GM18517 (cell line): Measurements from ENCODE around the gene RSBN1.
A peak's percentile ranks its signal among the peaks of the same experiment; 100 is the strongest.
"Not testable (repeated sequence)": the region's sequence is repeated elsewhere in the genome, so short reads cannot be mapped to it uniquely, and the experiment has no call there.

Source experiments
- ATAC-seq: cut with Tn5 transposase; IDR thresholded peaks from one replicate; pipeline ENCODE4 v1.9.1; 2021; ENCODE audit warnings: mild to moderate bottlenecking, moderate library complexity; ENCODE audit not compliant: unreplicated experiment

RSBN1 gene

GRCh38 chr1:113783254-113784103 is 28.8 kb downstream of the RSBN1 start:
- peak; percentile 69 for ATAC-seq

DNA sequence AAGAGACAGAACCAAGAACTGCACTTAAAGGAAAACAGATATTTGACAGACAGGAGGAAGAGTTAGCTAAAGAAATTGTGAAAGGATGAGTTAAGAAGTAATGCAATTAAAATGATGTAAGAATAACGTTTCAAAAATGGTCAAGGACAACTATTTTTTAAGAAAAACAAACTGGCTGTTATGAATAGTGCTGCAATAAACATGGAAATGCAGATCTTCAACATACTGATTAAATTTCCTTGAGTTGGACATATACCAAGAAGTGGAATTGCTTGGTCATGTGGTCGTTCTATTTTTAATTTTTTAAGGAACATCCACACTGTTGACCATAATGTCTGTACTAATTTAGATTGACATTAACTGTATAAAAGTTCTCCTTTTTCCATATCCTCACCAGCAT is 29.9 kb downstream of the RSBN1 start:
- ATAC-seq: no peak

GRCh38 chr1:113780374-113781146 is 31.7 kb downstream of the RSBN1 start:
- peak; percentile 36 for ATAC-seq

DNA sequence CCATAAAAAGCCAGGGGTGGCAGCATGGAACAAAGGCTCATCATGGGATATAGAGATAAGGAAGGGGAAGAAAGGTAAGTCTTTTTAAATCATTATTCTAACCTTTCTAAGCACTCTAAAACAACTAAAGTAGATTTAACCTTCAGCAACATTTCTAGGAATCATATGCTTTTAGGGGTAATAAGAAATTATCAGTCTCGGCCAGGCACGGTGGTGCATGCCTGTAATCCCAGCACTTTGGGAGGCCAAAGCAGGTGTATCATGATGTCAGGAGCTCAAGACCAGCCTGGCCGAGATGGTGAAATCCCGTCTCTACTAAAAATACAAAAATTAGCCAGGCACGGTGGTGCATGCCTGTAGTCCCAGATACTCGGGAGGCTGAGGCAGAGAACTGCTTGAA is 32.7 kb downstream of the RSBN1 start:
- ATAC-seq: no peak

DNA sequence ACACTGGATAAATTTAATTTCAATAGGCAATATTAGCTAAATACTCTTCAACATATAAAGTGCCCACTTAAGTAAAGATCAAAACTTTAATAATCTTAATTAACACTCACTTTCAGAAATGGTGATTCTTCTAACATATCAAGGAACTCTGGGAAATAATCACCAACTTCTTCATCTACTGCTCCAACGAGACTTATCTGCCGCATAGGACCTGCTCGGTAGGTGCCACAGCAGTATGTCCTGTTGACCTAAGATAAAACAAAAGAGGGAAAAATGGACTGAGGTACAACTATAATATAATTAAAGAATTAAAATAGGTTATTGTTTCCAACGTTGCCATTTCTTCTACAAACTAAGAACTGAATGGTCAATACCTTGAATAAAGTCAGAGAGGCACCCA is 34.7 kb downstream of the RSBN1 start:
- ATAC-seq: no peak

- ATAC-seq: no peak
These were observed 42.2 kb downstream of the RSBN1 start for GRCh38 chr1:113770031-113770430.

DNA sequence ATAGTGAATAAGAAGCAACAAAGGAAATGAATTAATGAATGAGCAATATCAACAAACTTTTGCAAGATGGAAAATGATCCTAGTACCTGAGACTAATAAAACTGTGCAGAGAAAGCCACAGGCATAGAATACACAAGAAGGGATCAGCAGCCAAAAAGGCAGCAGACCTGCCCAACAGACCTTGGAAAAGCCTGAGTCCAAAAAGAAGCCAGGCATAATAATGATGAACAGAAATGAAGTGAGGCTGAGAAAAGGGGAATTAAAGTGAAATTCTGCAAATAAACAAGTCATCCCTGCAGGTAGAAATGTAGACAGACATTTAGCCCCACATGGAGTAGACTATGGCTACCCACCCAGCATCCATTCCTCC is 42.7 kb downstream of the RSBN1 start:
- no peak for ATAC-seq

DNA sequence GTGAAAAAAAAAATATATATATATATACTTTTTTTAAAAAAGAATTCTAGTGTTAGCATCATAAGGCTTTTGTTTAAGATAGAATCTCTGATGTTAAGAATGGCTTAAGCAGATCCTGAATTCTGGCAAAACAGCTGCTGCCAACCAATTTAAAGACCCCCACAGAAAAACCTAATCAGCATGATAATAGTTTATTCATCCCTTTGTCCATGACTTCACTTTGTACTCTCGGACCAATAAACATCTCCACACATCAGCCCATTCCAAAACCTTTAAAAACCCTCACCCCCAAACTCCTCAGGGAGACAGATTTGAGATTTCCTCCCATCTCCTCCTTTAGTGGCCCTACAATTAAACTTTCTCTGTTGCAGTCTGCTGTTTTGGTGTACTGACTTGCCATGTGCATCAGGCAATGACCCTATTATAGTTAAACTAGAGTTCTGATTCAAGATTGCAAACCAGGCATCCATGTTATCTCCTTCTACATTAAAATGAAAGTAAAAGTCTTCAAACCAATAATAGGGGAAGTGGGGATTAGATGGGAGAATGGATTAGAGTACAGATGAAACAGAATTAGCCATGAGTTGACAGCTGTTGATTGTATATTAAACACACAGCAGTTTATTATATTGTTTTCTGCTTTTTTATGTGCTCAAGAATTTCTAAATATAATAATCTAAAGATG is 43.2 kb downstream of the RSBN1 start:
- ATAC-seq: no peak

DNA sequence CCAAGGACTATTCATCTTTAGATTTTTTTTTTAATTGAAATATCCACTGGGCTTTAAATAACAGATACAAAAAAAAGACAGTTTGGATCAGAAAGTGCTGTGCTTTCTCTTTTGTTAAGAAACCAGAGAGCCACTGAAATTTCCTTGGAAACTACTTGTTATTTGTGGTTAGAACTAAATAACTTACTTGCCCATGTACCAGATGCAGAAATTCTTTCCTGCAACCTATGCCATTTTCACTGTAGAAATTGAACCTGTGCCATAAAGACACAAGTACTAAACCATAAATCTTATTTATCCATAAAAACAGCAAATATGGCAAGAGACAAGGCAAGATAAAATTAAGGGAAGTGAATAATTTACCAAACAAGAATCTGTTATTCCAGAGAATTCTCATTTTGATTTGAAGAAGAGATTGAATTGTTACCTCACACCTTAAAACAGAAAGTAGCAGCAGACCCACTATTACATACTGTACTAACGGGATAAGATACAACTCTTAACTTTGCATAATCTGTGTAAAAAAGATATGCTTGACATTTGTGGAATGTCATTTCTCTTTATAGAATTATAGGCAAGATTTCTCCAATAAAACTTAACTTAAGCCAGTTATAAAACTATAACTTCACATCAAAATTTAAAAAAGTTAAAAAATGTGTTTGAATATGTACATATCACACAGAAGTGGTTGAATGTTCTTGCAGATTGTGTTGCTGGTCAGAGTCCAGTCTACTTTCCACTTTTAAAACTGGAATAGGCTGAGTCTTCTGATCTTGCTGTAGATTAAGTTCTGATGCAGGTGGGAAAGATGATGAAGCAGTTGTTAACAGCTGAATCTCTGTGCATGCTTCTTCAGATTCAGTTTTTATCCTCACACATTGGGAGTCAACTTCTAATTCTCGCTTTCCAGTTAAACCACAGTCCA is 46.7 kb downstream of the RSBN1 start:
- no peak for ATAC-seq

DNA sequence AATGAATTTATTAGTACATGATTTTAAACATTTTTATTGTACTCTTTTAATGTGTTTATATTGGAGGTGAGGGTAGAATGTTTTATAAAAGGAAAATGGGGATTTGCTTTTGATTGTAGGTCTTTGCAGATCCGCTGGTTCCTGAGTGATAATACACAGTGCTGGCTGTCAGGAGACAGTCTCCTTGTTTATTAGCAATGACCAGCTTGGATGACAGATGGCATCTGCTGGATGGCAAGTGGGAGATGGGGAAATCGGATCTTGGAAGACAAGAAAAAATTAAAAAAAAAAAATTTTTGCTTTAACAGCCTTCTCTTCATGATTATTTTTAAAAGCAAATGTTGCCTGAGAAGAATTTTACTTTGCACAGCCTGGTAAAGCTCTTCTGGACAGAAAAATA is 48.6 kb downstream of the RSBN1 start:
- ATAC-seq: no peak

GRCh38 chr1:113761937-113762336 is 50.3 kb downstream of the RSBN1 start:
- no peak for ATAC-seq

- ATAC-seq: no peak
These were observed 51.9 kb downstream of the RSBN1 start for GRCh38 chr1:113760102-113761080.

DNA sequence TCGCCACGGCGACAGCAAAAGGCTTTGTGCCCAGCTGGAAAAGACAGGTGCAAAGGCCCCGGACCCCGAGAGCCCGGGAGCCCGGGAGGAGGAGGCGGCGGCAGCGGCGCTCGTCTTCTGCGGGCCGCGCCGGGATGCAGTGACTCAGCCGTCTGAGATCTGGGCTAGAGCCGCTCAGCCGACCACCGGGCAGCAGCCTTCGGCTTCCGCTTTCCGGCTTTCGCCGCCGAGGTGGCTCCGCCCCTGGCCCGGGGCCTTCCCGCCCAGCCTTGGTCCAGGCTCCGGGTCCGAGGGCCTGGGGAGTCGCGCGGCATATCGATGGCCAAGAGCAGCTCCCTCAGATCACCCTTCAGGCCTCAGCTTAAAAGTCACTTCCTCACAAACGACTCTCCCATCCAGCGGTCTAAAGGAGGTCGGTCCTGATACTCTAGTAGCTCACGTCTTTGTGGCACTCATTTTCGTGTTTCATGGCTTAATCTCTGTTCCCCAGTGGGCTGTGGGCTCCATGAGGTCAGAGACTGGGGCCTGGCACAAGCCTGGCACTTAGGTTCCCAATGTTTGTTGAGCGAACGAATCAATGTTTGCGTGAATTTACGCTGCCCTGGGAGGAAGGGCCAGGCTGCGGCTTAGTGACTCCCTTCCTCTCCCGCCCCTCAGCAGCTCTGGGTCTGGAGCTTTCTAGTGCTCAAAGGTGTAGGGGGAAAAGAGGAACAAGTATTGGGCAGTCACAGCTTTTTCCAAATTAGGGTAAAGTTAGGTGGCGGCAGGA is 52.8 kb downstream of the RSBN1 start, which contains the start of gene PHTF1:
Gene PHTF1, minus strand, starts transcription at position 154 of the 769 bp plus-strand sequence. CDS start 783 bp downstream, outside the sequence.
- peak; percentile 68 for ATAC-seq

DNA sequence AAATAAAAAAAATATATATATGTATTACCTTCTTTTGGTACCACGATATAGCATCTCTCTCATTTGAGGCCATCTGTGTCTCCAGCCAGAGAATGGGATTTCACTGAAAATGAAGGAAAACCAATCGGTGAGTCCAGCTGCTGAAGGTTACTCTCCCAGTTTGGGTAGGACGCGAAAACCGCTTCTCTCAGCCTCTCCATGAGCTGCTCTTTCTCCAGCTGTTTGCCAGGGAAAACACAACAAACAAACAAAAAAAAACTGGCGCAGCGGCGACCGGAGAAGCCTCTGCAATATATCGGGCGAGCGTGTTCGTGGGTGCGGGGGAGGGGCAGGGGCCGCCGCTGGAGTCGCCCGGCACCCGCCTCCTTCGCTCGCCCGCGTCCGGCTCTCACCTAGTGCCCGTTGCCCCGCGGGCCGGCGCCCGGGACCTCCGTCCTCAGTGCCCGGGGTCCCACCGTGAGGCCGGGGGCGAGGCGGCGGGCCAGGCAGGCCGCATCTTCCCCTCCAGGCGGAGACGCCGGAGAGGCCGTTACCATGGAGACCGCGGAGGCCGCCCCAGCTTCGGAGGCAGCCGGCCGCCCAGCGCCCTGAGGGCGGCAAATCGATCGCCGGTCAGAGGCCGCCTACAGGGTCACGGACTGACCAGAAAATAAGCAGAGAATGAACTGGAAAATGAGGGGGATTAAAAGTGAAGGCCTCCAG is 53.5 kb downstream of the RSBN1 start:
- peak; percentile 64 for ATAC-seq

GRCh38 chr1:113756461-113756860 is 55.8 kb downstream of the RSBN1 start:
- ATAC-seq: no peak

DNA sequence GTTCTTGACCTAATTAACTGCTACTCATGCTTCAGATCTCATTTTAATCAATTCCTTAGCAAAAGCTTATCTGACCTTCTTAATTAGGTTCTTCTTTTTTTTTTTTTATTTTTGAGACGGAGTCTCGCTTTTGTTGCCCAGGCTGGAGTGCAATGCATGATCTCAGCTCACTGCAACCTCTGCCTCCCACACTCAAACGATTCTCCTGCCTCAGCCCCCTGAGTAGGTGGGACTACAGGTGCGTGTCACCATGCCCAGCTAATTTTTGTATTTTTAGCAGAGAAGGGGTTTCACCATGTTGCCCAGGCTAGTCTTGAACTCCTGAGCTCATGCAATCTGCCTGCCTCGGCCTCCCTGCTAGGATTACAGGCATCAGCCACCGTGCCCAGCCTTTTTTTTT is 58.9 kb downstream of the RSBN1 start:
- not testable (repeated sequence) for ATAC-seq

DNA sequence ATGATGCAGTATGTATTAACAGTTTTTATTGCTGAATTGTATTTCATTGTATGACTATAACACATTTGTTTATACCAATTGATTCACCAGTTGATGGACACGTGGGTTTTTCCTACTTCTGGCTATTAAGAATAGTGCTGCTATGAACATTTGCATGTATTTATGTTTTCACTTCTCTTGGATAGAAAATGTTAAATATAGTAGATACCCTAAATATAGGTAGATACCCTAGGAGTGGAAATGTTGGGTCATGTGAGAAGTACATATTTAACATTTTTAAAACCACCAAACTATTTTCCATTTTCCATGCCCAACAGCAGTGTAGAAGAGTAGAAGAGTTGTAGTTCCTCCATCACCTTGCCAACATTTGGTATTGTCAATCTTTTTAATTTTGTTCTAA is 60.8 kb downstream of the RSBN1 start:
- no peak for ATAC-seq

- ATAC-seq: no peak
These were observed 61.2 kb downstream of the RSBN1 start for GRCh38 chr1:113751114-113751513.
